Caco-2 (cell line): ENCODE results near the gene ADISSP. TPM values are rescaled to one million over a fixed set of nuclear protein-coding genes. Genes with fewer than 3 reads are reported as not detected.
A peak's percentile ranks its signal among the peaks of the same experiment; 100 is the strongest.

Experiments
- BruUV-seq: library from RNA; stranded (reverse); fragments of 400-500 nt; replicated peaks from 2 replicates; lab custom pipeline; 2021; lab: Mats Ljungman, UMichigan
- CTCF ChIA-PET: fragments of 300-600 bp; sonication (Branson Sonifier 250); formaldehyde crosslinking; loops from one replicate; lab custom pipeline; 2022; ENCODE audit warnings: antibody characterized with exemption; lab: Charles Lee
- POLR2A ChIA-PET: fragments of 300-600 bp; sonication (Branson Sonifier 250); formaldehyde crosslinking; loops from one replicate; lab custom pipeline; 2022; ENCODE audit warnings: antibody characterized with exemption; lab: Charles Lee
- DNase-seq, 2 experiments: peaks; one replicate each; pipeline versions ENCODE4 v3.0.0 to v3.0.0-alpha.2; 2020 to 2022
- H3K27me3 ChIP-seq: replicated peaks from 2 replicates; pipeline ENCODE4 v1.6.0; 2011; ENCODE audit warnings: low read length; ENCODE audit not compliant: control insufficient read depth, insufficient read depth
- H3K36me3 ChIP-seq: 2 replicates; pipeline ENCODE4 v1.5.1; 2011; ENCODE audit warnings: low read length; ENCODE audit not compliant: control insufficient read depth, insufficient read depth
- H3K4me1 ChIP-seq: fragments of 250-450 bp; sonication (Bioruptor Pico); 2 replicates; pipeline ENCODE4 v1.5.1; 2020; ENCODE audit warnings: mild to moderate bottlenecking
- H3K4me3 ChIP-seq: 2 replicates; pipeline ENCODE4 v1.5.1; 2011; ENCODE audit warnings: low read depth, mild to moderate bottlenecking, control low read depth, low read length
- H3K9me3 ChIP-seq: fragments of 250-450 bp; sonication (Bioruptor Pico); 2 replicates; pipeline ENCODE4 v1.5.1; 2020; ENCODE audit warnings: mild to moderate bottlenecking, moderate library complexity
- H3K27ac Mint-ChIP-seq: one replicate; pipeline ENCODE4 v1.8.0; 2022; ENCODE audit warnings: mixed read lengths; ENCODE audit not compliant: unreplicated experiment
- H3K27me3 Mint-ChIP-seq: one replicate; pipeline ENCODE4 v1.8.0; 2022; ENCODE audit warnings: mixed read lengths; ENCODE audit not compliant: insufficient read depth, unreplicated experiment
- H3K36me3 Mint-ChIP-seq: one replicate; pipeline ENCODE4 v1.8.0; 2022; ENCODE audit warnings: mild to moderate bottlenecking, mixed read lengths; ENCODE audit not compliant: insufficient read depth, unreplicated experiment
- H3K4me1 Mint-ChIP-seq: one replicate; pipeline ENCODE4 v1.8.0; 2022; ENCODE audit warnings: low read depth, mixed read lengths; ENCODE audit not compliant: unreplicated experiment
- H3K4me3 Mint-ChIP-seq: one replicate; pipeline ENCODE4 v1.8.0; 2022; ENCODE audit warnings: mild to moderate bottlenecking, moderate library complexity, mixed read lengths; ENCODE audit not compliant: unreplicated experiment
- H3K9me3 Mint-ChIP-seq: one replicate; pipeline ENCODE4 v1.8.0; 2022; ENCODE audit warnings: mixed read lengths; ENCODE audit not compliant: unreplicated experiment
- intact Hi-C: fragments of 100-400 bp; cut with micrococcal nuclease; formaldehyde crosslinking; loops from one replicate; pipeline ENCODE4 v1.10.0; 2022; ENCODE audit not compliant: unreplicated experiment
- total RNA-seq: library from RNA; stranded (reverse); gene quantifications from 2 replicates; pipeline ENCODE4 v1.2.3, GENCODE V29; 2022
- TF ChIP-seq, protein P1 (sequence below), 2 experiments: fragments of 200-600 bp in 1 of 2; IDR thresholded peaks; 1 replicate in 1 of 2; 2 replicates in 1 of 2; pipeline versions ENCODE4 v1.5.1 to v1.8.0; 2011 to 2022; ENCODE audit warnings: antibody characterized with exemption in 1 of 2, control low read depth in 1 of 2, inconsistent platforms in 1 of 2, low read depth in 1 of 2, low read length in 1 of 2, mild to moderate bottlenecking in 1 of 2, moderate library complexity in 1 of 2; ENCODE audit not compliant: insufficient read depth in 1 of 2, severe bottlenecking in 1 of 2, unreplicated experiment in 1 of 2

Gene ADISSP
- total RNA-seq, 1 experiment from 2014 or later = 56.1 TPM

GRCh38 chr20:3751675-3752385, 15.7 kb downstream of the ADISSP start:
- H3K4me1 ChIP-seq = no peaks in the 10 kb centered on the region
- no peaks in the 10 kb centered on the region for H3K9me3 Mint-ChIP-seq
- H3K4me1 Mint-ChIP-seq = no peaks in the 10 kb centered on the region
- no peak overlapping the region for H3K27ac Mint-ChIP-seq
- DNase-seq = no peak
- peaks cover 19% of the 10 kb centered on the region for H3K36me3 Mint-ChIP-seq
- intact Hi-C loops = loop anchor here (2.0 kb wide), 1 partner anchor 17 kb away; no protein-coding TSS in a partner anchor
- no peak overlapping the region for H3K4me3 Mint-ChIP-seq
- no peaks in the 10 kb centered on the region for H3K9me3 ChIP-seq
- BruUV-seq = no TSS peak
- H3K36me3 ChIP-seq = 0 out of 2 replicates have a peak, but pooled peaks cover 1% of the 10 kb centered on the region
- CTCF ChIA-PET = interaction anchor here (1.1 to 1.4 kb wide), 2 partner anchors 17 to 36 kb away, joined by 4 to 7 read pairs; no protein-coding TSS in a partner anchor
- H3K27me3 ChIP-seq = no peaks in the 10 kb centered on the region
- no peak overlapping the region for H3K4me3 ChIP-seq
- TF ChIP-seq, protein P1, sequence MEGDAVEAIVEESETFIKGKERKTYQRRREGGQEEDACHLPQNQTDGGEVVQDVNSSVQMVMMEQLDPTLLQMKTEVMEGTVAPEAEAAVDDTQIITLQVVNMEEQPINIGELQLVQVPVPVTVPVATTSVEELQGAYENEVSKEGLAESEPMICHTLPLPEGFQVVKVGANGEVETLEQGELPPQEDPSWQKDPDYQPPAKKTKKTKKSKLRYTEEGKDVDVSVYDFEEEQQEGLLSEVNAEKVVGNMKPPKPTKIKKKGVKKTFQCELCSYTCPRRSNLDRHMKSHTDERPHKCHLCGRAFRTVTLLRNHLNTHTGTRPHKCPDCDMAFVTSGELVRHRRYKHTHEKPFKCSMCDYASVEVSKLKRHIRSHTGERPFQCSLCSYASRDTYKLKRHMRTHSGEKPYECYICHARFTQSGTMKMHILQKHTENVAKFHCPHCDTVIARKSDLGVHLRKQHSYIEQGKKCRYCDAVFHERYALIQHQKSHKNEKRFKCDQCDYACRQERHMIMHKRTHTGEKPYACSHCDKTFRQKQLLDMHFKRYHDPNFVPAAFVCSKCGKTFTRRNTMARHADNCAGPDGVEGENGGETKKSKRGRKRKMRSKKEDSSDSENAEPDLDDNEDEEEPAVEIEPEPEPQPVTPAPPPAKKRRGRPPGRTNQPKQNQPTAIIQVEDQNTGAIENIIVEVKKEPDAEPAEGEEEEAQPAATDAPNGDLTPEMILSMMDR (IDR thresholded peaks at IDR 0.05; ENCODE audit: insufficient read depth in 1 of 2, low read depth in 1 of 2, low read length in 1 of 2, severe bottlenecking in 1 of 2, unreplicated experiment in 1 of 2) = no peak
- POLR2A ChIA-PET = no interaction called here
- H3K27me3 Mint-ChIP-seq = no peaks in the 10 kb centered on the region

DNA sequence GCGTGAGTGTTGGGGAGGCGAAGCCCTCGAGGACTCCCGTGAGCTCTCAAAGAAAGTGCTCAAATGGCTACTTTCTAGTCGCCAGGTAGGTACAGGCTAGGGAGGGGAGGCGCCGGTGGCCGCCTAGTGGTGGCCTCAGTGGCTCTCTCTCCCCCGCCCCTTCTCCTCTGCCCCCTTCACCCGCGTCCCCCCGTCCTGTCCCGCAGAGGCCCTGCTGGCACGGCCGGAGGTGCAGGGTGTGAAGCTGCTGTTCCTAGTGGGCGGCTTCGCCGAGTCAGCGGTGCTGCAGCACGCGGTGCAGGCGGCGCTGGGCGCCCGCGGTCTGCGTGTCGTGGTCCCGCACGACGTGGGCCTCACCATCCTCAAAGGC, 16.3 kb downstream of the ADISSP start:
- Histone ChIP-seq H3K4me1 (no peaks in the 10 kb centered on the region), H3K27me3 (no peaks in the 10 kb centered on the region), H3K9me3 (no peaks in the 10 kb centered on the region), H3K36me3 (0 out of 2 replicates have a peak, but pooled peaks cover 1% of the 10 kb centered on the region), H3K4me3 (no peak overlapping the region)
- ChIA-PET POLR2A (no interaction called here), CTCF (interaction anchor here (1.1 kb wide), 1 partner anchor 35 kb away, joined by 4 read pairs; no protein-coding TSS in a partner anchor)
- Mint-ChIP-seq H3K36me3 (peaks cover 19% of the 10 kb centered on the region), H3K4me3 (no peak overlapping the region), H3K27ac (no peak overlapping the region), H3K27me3 (no peaks in the 10 kb centered on the region), H3K9me3 (no peaks in the 10 kb centered on the region), H3K4me1 (no peaks in the 10 kb centered on the region)
- TF ChIP-seq, protein P1 (IDR thresholded peaks at IDR 0.05; ENCODE audit: insufficient read depth in 1 of 2, low read depth in 1 of 2, low read length in 1 of 2, severe bottlenecking in 1 of 2, unreplicated experiment in 1 of 2) = peak in 1 of 2 experiments; percentile 21
- DNase-seq = no peak
- no TSS peak for BruUV-seq
- intact Hi-C loops = no loop called here

DNA sequence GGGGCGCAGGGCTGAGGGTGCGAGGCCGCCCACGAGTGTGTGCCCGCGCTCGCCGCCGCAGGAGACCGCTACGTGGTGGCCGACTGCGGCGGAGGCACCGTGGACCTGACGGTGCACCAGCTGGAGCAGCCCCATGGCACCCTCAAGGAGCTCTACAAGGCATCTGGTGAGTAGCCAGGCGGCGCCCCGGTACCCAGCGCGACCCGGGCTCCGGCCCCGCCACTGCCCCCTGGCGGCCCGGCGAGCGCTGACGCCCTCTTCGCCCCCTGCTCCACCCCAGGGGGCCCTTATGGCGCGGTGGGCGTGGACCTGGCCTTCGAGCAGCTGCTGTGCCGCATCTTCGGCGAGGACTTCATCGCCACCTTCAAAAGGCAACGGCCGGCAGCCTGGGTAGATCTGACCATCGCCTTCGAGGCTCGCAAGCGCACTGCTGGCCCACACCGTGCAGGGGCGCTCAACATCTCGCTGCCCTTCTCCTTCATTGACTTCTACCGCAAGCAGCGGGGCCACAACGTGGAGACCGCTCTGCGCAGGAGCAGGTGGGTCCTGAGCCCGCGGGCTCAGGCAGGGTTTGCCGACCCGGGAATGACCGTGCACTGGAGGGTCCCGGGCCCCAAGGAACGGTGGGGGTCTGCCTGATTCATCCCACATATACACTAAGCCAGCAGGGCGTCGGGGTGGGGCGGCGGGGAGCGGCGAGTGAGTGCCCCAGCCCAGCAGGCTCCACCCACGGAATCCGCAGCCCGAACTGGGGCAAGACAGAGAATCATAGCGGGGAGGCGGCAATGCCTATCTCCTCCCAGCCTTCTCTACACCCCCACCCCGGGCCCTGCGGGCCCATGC, 17.6 kb downstream of the ADISSP start:
- Mint-ChIP-seq H3K27me3 (no peaks in the 10 kb centered on the region), H3K36me3 (peaks cover 19% of the 10 kb centered on the region), H3K4me1 (peaks cover under 1% of the 10 kb centered on the region), H3K27ac (no peak overlapping the region), H3K4me3 (peak overlapping the region; percentile 63), H3K9me3 (no peaks in the 10 kb centered on the region)
- TF ChIP-seq, protein P1 (IDR thresholded peaks at IDR 0.05; ENCODE audit: insufficient read depth in 1 of 2, low read depth in 1 of 2, low read length in 1 of 2, severe bottlenecking in 1 of 2, unreplicated experiment in 1 of 2) = peak; percentile 57 to 86
- Histone ChIP-seq H3K36me3 (no peaks in the 10 kb centered on the region), H3K4me1 (no peaks in the 10 kb centered on the region), H3K4me3 (peak overlapping the region; percentile 36), H3K27me3 (no peaks in the 10 kb centered on the region), H3K9me3 (no peaks in the 10 kb centered on the region)
- peak in 1 of 2 experiments; percentile 74 for DNase-seq
- CTCF ChIA-PET = interaction anchor here (0.5 to 1.9 kb wide), 14 partner anchors 8 to 190 kb away, joined by 3 to 12 read pairs (median 4); partner anchors contain the start of genes ADISSP and AP5S1
- POLR2A ChIA-PET = interaction anchor here (0.9 kb wide), 1 partner anchor 18 kb away, joined by 5 read pairs; the partner anchor contains the start of gene ADISSP
- BruUV-seq = no TSS peak
- intact Hi-C loops = loop anchor here (1.0 kb wide), 1 partner anchor 34 kb away; no protein-coding TSS in a partner anchor
